M059J (cell line): ENCODE results near the gene FMN2. TPM values are rescaled to one million over a fixed set of nuclear protein-coding genes. Genes with fewer than 3 reads are reported as not detected.

Experiments used
- DNase-seq: peaks from one replicate; pipeline ENCODE4 v3.0.0-alpha.2; 2012; ENCODE audit warnings: low read depth
- total RNA-seq: library from RNA; depleted of rRNA; stranded (reverse); fragments of >200 nt; shearing (Covaris generic); gene quantifications from 2 replicates; pipeline ENCODE4 v1.2.3, GENCODE V29; 2014

Gene FMN2
- total RNA-seq, 1 experiment from 2014 or later = 19.2 TPM

DNA sequence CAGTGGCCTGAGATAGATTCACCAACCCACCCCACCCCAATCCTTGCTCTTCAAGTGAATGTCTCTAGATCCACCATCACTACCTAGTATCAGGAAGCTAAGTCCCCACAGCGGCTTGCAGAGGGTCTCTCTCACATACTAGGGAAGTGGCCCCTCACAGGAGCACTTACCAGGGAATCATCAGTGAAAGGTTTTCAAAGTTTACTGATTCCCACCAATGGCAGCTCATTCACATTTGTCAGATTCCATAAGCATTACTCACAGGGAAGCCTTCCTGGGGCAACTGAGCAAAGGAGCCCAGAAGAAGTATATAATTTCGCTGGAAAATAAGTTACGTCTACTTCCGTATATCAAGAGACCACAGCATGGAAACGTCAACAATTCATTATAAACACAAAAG lies 399.5 kb downstream of the FMN2 start:
- DNase-seq = peak; percentile 92

DNA sequence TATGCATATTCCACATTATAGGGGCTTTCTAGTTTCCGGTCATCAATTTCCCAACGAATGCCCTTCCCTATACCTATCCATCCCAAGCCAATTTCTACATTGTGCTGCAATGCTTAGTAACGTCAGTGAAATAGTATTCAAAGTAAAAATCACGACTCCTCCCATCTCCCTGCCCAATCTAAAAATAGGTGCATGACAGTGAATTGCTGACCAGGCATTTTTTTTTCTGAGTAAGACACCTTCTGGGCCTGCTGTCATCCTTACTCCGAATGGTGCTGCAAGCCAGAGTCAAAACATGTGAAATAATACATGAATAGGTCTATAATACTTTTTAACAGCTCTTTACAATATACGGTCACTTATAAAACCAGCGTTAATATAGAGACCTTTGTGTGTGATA lies 400.1 kb downstream of the FMN2 start:
- DNase-seq = no peak

DNA sequence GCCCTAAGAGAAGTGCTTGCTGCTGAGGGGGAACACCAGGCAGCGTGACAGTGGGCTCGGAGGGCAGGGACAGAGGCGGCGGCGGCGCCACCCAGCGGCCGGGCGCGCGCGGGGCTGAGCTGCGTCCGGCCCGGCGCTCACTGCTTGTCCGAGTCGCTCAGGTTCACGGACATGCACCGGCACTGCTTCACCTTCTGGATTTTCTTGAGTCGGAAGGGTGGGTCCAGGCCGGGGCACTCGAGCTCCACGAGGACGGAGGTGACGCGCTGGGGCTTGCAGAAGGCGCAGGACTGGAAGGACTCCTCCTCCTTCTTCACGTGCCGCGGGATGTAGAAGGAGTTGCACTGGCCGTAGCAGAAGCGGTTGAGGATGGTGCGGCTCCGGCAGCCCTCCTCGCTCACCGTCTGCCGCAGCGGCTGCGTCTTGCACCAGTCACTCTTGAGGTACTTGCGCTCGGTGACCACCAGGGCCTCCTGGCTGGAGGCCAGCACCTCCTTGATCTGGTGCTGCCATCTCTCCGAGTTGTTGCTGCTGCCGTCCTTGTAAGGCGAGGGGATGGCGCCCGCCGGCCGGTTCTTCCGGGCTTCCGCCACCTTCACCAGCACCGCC lies 401.3 kb downstream of the FMN2 start:
- no peak for DNase-seq

DNA sequence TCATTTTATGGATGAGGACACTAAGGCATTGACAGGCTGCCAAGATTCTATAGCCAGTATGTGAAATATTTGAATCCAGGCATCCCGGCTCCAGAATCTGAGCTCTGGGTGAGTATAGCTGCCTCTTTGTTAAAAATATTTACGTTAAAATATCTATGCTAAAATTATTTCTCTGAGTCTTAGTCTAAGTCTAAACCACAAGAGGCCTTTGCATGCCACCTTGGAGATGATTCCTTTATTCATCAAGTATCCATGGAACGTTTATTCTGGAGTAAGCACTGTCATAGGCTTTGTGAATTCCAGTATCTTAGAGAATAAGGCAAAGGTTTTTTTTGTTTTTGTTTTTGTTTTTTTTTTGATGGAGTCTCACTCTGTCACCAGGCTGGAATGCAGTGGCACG lies 403.9 kb downstream of the FMN2 start:
- DNase-seq = no peak

DNA sequence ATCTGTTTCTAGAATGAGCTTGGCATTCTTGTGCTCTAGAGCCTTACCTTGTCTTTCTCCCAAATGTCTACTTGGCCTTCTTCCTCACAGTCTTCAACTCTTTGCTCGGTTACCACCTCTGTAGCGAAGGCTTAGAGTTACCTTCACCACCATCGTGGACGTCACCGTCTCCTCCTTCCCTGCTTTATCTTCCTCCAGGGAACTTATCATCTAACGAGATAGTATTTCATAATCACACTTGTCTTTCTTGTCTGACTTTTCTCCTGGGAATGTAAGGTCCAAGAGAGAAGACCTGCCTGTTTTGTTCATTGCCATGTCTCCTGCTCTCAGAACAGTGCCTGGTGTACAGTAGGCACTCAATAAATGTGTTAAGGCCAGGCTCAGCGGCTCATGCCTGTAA lies 404.7 kb downstream of the FMN2 start:
- DNase-seq = no peak

DNA sequence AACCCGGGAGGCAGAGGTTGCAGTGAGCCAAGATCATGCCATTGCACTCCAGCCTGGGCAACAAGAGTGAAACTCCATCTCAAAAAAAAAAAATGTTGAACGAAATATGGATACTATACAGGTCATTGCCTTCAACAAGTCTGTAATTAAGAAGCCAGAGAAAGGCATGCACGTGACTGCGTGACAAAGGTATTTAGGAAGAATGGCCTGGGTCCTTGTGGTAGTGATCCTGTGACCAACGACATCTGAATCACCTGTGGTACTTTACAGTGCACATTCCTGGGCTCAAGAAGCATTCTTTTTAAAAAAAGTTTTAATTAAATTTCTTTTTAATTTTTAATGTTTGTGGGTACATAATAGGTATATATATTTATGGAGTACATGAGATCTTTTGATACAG lies 405.3 kb downstream of the FMN2 start:
- peak; percentile 63 for DNase-seq

DNA sequence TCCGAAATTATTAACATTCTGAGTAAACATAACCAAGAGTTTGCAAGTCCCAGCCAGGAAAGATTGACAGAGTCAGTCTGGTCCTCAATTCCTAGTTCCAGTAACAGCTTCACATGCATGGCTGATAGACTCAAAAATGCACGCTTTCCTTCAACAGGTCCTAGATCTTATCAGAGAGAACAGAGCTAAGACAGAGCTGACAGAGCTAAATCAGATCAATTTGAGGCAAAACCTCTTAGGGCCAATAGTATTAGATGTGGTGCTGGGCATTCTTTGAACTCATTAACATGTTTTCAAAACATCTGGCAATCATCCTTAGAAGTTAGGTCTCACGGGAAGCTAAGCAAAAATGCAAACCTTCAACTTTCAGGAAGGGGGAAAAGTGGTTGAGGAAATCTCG lies 406.2 kb downstream of the FMN2 start:
- DNase-seq = no peak

DNA sequence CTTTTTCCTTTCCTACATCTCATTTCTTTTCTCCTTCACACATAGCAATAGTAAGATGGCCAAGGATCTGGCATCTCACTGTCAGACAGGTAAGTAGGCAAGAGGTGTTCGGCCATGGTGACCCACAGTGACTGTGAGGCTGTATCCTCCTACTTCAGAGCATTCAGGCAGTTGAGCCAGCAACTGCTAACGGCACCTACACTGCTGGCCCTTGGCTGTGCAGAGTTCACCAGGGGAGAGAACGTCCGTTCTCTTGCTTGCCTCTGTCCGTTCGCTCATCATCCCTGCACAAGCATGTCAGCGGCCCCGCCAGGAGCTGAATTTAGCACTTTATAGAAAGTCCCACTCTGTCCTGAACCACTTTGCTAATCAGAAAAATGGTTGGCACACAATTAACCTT lies 406.7 kb downstream of the FMN2 start:
- DNase-seq = no peak

DNA sequence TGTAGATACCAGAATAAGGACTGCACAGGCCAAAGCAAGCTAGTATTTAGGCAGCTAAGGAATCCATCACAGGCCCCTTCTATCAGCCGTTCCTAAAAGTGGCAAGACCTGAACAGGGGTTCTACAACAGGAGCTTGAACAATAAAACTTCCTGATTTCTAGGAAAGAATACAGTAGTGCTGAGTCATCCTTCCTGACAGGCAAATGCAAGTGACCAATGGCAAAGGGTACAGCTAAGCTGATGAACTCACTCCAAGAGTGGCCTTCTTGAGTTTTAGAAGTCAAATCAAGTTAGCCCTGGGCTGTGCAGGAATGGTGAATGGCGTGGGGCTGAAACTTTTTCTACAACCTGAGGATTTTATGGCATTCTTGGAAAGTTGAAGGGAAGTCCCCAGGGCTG lies 407.3 kb downstream of the FMN2 start:
- DNase-seq = peak; percentile 81

DNA sequence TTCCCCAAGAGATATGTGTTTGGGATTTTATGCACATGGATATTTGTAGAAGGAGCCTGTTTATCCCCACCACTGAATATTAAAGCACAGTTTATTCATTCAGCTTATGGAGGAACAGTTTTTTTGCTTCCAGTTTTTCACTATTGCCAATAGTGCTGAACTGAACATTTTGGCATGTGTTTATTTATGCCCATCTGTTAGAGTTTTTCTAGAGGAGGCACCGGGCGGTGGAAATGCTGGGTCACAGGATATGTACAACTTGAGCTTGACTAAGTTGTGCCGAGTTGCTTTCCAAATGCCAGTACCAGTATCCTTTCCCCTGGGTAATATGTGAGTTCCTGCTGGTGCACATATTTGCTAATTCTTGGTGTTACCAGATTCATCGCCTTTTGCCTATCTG lies 409.0 kb downstream of the FMN2 start:
- no peak for DNase-seq

DNA sequence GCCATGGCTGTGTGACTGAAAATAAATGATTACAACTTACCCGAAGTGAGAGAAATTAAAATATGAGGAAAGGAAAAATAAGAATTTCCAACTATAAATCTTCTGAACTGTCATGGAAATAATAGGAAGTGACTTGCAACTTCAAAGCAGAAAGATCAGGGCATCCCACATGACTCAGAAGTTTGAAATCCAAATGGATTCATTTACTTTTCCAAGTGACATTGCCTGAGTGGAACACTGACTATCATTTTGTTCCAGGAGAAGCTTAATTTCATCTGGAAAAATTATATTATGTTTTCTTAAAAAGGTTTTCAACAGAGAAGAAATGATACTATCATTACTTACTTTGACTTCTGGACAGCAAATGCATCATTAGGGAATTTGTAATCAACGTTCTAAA lies 409.4 kb downstream of the FMN2 start:
- DNase-seq = peak; percentile 71

DNA sequence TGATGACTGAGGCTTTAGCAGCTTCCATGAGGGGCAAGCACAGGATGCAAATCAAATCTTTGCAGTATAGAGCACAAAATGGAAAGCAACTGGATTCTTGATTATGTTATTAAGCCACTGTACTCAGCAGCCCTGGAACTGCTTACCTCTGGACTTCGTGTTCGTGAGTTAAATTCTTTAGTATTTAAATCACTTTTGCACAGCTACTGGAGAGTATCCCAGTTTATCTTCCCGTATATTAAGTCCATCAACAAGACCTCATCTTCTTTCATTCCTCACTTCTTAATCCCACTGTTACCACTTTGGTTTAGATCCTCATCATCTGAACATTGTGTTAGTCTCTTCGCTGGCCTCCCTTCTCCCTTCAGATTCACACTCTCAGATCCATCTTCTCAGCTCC lies 411.4 kb downstream of the FMN2 start:
- DNase-seq = no peak

DNA sequence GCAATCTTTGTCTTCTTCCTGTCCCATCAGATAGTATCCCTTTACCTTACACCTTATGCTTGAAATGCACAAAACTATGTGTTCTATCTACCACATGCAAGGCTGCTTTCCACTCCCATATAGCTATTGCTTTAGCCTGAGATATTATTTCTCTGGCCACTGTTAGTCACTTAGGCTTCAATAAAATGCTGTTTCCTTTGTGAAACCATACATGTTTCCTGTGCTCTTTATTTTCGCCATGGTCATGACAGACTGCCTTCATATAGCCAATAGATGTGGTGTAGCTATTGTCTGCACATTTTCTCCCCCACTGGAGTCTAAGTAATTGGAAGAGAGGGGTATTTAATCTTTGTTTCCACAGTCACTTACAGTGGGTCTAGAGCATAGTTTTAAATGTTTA lies 411.9 kb downstream of the FMN2 start:
- DNase-seq = no peak

DNA sequence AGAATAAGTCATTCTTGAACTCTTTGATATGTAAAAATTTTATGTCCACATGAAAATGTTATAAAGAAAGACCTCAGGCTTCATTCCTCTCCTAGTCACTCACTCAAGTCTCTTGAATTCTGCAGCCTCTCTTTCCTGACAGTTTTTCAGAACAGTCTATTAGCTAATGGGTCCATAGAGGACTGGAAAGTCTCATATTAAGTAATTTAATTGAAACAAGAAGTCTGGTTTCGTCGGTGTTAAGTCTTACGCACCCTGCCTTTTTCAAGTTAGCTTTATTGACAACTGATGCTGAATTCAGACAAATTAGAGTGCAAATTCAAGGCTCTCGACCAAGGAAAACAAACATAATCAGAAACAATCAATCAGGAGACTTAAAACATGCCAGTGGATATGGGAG lies 414.5 kb downstream of the FMN2 start:
- DNase-seq = no peak

DNA sequence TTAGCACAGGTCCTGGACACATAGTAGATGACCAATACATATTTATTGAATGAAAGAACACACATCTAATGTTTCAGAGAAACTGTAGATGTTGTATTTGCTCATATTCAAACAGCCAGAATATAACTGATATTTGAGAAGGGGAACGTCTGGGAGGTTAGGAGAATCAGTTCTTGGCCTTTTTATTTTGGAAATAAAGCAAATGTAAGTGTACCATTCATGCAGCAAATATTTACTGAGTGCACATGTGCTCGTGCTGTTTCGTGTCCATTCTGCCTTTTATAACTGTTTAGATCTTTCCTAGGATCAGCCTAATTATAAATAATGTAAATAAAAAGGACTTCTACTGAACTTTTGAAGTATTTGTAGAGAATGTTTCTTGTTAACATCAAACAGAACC lies 416.5 kb downstream of the FMN2 start:
- no peak for DNase-seq

DNA sequence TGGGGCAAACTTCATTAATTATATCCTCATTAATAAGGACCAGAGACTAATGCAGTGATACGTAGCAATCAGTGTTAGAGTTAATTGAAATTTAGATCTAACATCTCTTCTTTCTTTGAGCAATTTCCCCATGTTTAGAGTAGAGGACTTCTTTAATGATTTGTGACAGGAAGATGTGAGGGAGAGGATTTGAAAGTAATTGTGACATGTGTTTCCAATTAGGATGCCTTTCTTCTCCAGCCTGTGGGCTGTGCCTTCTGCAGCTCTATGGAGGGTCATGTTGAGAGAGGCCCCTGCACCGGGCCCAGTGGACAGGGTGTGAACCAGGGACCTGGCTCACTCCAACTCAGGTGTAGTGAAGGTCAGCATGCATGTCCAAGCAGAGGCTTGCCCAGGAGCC lies 417.3 kb downstream of the FMN2 start:
- DNase-seq = no peak

DNA sequence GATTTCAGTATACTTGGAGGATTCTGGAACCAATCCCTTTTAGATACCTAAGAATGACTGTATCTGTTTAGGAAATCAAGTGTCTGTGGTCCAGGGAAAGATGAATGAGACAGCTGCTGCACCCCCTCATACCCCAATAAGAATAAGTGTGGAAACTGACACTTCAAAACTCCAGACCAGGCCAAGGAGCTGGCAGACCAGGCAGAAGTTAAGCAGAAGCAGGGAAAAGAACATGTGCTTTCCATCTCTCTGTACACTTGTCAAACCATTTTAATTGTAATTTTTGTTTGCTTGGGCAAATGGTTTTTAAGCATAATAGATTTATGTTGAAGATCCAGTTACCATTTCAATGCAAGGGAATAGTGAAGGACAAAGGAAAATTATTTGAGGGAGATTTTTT lies 420.1 kb downstream of the FMN2 start:
- DNase-seq = no peak

DNA sequence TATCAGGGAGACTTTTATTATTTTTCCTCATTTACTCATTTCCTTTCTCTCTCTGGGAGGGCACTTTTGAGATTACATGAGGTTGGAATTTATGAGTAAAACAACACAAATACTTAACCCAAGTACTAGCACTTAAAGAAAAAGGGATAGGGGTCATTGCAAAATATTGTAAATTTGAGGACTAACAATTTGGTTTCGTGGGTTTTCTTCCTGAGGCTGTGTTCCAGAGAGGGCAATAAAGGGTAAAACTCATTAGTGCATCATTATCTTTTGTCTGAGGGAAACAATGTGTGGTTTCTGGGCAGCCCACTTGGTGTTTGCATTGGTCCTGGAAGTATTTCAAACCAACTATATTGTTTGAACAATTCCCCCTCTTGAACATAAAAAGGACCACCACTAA lies 423.8 kb downstream of the FMN2 start:
- peak; percentile 74 for DNase-seq

DNA sequence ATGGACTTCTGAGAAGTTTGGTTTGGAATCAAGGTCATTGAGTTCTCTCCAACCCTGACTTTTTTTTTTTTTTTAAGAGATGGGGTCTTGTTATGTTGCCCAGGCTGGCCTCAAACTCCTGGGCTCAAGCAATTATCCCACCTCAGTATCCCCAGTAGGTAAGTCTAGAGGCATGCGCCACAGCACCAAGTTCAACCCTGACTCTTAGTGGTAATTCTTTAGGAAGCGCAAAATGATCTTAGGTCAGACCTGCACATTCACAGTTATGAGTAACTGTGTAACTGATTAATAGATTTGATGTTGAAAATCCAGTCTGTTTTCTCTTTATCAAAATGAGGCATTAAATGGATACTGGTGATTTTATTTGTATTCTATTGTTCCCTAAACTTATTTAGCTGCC lies 424.4 kb downstream of the FMN2 start:
- DNase-seq = no peak

DNA sequence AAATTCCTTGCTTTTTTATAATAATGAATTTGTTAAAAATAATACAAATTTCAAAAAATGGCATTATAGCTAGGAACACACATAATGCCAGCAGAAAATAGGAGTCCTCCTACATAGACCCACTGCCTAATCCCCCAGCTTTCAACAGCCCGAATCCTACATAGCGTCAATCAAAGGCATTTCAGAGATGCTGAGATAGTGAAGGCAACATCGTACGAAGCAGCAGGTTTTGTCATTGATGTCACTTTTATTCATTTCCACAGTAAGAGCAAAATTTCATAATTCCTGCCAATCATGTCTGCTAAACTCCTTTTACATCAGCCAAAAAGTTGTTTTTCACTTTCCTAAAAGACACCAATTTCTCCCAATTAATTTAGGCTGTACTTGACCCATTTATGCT lies 426.2 kb downstream of the FMN2 start:
- no peak for DNase-seq

DNA sequence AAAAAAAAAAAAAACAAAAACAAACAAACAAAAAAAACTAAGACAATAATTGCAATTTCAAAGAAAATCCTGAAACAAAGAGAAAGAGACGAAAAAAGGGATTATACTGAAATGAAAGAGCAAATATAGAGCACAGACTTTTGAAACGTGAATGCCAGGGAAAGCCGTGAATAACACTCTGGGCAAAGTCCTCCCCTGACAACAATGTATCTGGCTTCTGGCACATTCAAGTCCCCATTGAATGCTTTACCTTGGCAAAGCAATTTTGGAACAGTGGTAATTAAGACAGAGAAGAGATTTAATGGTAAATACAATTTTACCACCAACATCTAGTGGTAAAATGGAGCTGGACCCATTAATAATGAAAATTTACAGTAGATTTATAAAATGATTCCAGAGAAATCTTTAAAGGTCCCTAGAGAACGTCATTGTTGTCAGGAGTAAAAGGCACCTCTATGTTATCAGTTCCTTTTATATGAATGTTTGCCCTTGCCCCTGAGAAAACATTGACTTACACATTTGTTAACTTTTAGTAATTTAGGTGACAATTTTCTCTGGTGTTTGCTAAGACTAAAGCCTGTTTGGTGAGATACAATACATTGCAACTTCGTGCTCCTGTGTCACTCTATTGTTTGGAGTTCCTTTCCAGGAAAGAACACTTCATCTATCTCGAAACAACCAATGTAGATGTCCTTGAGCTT lies 430.6 kb downstream of the FMN2 start:
- DNase-seq = no peak

DNA sequence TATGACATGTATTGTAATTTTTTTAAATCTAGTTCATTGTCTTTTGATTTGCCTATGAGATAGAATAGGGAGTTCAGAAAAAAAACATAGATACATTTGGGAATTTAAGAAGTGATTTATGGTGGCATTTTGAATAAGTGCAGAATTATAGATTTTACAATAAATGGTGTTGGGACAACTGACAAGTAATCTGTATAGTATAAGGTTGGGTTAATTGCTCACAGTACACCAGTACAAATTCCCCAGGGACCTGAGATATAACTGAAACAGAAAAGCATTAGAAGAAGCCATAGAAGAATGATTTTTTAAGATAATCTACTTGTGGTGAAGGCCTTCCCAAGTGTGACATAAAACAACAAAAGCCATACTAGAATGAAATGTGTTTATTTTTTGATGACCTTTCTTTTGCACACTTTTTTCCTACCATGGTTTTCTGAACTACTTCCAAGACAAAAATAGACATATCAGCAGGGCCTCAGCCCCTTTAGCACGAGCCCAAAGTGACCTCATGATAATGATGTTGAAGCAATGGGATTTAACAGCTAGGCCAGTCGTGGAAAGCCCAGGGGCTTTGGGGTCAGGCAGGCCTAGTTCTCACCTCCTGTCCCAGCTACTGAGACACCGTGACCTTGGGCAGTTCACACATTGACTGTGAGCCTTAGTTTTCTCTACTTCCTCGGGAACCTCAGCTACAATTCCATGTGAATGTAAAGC lies 432.8 kb downstream of the FMN2 start:
- no peak for DNase-seq
